GM19035 (cell line): ENCODE results near the gene ATP2B2.
A peak's percentile ranks its signal among the peaks of the same experiment; 100 is the strongest.
"Not testable (repeated sequence)": the region's sequence is repeated elsewhere in the genome, so short reads cannot be mapped to it uniquely, and the experiment has no call there.

Experiments
- ATAC-seq: cut with Tn5 transposase; IDR thresholded peaks from one replicate; pipeline ENCODE4 v1.9.1; 2021; ENCODE audit not compliant: unreplicated experiment

Gene ATP2B2

DNA sequence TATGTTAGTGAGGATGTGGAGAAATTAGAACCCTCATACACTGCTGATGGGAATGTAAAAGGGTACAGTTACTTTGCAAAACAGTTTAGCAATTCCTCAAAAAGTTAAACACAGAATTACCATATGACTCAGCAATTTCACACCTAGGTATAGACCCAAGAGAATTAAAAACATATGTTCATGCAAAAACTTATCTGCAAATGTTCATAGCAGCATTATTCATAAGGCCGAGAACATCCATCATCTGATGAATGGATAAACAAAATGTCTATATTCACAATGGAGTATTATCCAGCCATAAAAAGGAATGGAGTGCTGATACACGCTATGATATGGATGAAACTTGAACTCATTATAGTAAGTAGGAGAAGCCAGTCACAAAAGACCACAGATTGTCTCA, 194.8 kb downstream of the ATP2B2 start:
- no peak for ATAC-seq

DNA sequence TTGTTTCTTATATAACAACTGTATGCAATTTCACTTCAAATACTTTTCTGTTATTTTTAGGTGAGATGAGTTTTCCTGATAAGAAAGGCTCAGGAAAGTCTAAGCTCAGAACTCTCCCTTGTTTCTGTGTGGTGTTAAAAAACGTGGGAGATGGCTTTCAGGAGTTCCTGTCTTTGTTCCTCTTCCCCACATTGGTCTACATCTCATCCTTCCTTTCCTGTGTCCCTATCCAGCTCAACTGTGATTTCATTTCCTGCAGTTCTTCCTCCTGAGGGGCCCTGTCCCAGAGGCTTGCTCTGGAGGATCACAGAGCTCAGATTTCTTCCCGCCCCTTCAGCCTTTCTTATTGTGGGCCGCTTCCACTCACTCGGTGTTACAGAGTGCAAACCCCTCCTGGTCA, 195.7 kb downstream of the ATP2B2 start:
- ATAC-seq, result no peak

DNA sequence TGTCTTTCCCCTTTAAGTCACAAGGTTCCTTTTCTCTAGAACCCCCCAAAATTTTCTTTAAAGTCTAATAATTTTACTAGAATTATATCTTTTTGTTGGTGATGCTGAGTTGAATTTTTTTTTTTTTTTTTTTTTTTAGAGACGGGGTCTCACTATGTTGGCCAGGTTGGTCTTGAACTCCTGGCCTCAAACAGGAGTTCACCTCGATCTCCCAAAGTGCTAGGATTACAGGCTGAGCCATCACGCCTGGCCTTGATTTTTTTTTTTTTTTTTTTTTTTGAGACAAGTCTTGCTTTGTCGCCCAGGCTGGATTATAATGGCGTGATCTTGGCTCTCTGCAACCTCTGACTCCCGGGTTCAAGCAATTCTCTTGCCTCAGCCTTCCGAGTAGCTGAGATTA, 196.7 kb downstream of the ATP2B2 start:
- ATAC-seq, result no peak

DNA sequence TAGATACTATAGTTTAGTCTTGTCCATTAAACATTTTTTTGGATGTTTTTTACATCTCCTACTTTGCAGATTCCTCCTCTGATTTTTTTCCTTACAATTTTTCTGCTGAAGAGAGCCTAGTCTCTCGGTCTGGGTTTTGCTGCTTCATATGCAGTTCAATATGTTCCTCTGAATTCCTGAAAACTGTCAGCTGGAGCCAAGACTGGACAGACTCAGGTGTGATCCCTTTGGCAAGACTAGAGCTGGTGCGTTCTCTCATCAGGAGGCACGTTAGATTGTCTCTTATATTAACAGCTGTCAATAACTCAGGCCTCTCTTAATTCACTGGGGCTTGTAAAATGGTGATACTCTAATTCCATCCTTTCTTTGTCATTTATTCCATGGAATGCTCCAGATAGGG, 199.2 kb downstream of the ATP2B2 start:
- no peak for ATAC-seq

DNA sequence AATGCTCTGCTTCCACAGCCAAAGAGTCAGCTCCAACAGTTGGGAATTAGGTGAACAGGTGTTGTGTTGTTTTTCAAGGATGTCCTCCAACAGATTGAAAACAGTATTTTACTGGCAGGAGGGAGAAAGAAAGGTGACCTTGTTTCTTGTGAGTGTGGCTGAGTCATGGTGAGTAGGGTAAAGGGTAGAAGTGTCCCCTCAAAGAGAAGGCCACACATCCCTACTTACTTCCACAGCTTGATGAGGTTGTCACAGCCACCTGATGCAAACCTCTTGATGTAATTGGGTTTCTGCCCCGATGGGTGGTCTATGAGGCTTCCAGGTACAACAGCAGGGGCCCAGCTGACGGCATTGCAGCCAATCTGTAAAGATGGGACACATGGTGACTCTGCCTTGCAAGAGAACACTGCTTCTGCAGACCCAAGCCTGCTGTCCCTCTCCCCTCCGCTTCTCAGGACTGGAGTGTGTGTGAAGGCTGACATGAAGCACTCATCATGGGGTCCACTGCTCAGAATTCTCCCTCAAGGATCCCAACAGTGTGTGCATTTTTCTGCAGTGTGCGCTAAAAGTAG, 200.0 kb downstream of the ATP2B2 start:
- ATAC-seq, result no peak

DNA sequence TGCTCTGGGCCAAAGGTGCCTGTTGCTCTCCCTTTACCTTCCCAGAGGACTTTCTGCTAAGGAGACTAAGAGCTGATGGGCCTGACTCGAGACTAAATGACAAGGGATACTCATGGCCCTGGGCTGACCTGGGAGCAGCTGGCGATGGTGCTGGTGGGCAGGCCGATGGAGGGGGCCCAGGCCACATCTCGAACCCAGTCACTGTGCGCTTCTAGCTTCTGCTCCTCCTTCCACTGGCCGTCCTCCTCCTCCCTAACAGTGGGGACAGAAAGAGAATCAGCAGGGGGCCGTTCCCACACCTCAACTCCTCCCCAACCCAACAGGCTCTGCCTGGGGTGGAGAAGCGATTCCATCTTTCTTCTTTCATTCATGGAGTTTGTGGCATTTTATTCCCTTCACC, 200.5 kb downstream of the ATP2B2 start:
- no peak for ATAC-seq

DNA sequence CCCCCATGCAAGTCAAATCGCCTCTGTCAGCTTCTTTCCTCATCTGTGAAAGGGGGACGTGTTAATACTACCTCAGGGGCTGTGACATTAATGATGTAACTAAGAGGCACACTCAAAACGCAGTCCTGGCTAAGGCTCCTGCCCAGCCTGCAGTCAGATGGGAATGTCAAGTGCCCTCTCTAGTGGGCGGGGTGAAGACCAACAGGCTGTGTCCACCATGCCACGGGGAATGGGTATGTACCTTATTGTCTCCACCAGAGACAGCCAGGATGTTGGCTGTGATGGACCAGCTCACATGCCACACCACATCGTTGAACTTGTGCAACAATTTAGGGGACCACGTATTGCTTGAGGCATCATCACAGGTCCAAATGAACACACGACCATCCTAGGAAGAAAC, 201.6 kb downstream of the ATP2B2 start:
- ATAC-seq, result no peak

DNA sequence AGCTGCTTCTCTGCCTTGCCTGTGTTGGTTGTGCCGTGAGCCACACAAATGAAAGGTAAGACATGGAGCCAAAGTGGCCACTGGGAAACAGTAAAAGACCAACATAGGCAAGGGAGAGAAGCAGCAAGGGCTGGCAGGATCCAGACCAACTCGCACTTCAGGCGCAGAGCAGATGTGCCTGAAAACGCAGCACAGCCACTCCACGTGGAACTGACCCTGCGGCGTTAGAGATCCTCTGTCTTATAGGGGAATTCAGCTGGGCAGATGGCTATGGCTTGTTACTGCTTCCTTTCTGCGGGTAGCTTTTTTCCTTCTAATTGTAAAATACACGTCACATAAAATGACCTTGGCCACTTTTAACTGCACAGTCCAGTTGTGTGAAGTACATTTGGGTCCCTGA, 202.3 kb downstream of the ATP2B2 start:
- ATAC-seq, result no peak

DNA sequence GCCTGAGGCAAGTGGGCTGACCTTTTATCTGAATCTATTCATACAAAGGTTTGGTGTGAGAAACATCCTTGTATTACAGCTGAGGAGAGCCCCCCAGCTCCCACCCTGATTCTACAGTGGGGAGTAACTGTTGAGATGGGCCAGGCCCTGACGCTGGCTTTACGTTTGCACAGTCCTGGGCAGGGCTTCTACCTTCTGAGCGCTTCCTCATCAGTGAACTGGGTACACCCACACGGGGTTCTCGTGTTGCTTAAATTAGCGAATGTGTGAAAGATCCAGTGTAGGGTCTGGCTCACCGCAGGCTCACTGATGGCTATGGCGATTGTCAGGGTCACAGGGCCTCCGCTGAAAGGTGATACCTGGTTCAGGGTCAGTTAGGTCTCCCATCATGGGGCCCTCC, 205.3 kb downstream of the ATP2B2 start:
- no peak for ATAC-seq

- ATAC-seq, result no peak
Observed at GRCh38 chr3:10299679-10300078, 205.7 kb downstream of the ATP2B2 start.

- no peak for ATAC-seq
Observed at GRCh38 chr3:10299175-10299574, 206.2 kb downstream of the ATP2B2 start.

DNA sequence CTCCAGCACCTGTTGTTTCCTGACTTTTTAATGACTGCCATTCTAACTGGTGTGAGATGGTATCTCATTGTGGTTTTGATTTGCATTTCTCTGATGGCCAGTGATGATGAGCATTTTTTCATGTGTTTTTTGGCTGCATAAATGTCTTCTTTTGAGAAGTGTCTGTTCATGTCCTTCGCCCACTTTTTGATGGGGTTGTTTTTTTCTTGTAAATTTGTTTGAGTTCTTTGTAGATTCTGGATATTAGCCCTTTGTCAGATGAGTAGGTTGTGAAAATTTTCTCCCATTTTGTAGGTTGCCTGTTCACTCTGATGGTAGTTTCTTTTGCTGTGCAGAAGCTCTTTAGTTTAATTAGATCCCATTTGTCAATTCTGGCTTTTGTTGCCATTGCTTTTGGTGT, 207.3 kb downstream of the ATP2B2 start:
- not testable (repeated sequence) for ATAC-seq

DNA sequence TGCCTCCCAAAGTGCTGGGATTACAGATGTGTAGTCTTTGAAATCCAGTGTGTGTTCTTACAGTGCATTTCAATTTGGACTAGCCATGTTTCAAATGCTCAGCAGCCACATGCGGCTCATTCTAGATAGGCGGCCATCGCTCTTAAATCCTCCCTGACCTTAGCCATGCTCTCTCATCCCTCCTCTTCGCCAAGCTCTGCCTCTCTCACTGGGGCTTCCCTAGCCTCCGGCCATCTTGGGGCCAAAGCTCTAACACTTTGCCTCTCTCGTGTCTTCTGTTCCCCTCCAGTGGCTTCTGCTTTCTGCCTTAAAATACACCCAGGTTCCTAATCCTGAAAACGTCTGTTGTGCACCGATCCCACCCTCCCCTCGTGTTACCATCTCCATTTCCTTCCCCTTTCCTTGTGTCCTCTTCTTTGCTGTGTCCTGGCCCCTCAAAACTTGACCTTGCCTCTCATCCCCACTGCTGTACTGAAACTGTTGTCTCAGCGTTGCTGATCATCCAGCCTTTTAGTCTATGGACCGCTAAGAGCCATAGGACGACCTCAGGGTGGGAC, 211.3 kb downstream of the ATP2B2 start:
- no peak for ATAC-seq

GRCh38 chr3:10292505-10293419, 212.6 kb downstream of the ATP2B2 start, which contains the start of gene GHRL:
Gene GHRL (minus strand): TSS chr3:10292947. CDS start chr3:10290180, 2,767 bp downstream.
- peak; percentile 76 for ATAC-seq

GRCh38 chr3:10291641-10292040, 213.7 kb downstream of the ATP2B2 start:
- no peak for ATAC-seq

DNA sequence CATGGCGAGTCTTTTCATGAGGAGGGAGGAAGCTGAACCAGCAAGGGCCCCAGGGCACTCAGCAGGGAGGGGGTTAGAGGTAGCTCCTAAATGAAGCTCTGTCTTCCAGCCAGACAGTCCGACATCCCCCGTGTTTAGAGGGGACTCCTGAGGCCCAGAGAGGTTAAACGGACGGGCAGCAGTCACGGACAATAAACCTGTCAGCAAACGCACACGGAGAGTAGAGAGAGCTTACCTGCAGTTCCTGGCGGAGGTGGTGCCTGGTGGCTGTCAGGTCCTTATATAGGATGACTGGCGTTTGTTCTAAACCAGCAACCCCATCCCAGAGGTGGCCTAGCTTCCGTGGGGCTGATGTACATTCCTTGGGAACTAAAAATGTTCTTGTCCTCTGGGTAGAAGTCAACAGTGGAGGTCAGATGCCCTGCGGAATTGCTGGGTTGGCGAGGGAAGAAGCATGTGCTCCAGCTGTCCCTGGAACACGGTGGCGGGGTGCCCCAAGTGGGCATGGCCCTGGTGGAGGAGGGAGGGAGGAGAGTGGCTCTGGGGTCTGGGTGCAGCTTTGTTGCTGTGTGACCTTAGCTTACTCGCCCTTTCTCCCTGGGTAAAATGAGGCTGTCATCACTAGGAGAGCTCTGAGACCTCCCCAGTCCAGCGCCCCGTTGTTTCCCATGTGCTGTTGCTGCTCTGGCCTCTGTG, 214.8 kb downstream of the ATP2B2 start:
- ATAC-seq, result no peak

DNA sequence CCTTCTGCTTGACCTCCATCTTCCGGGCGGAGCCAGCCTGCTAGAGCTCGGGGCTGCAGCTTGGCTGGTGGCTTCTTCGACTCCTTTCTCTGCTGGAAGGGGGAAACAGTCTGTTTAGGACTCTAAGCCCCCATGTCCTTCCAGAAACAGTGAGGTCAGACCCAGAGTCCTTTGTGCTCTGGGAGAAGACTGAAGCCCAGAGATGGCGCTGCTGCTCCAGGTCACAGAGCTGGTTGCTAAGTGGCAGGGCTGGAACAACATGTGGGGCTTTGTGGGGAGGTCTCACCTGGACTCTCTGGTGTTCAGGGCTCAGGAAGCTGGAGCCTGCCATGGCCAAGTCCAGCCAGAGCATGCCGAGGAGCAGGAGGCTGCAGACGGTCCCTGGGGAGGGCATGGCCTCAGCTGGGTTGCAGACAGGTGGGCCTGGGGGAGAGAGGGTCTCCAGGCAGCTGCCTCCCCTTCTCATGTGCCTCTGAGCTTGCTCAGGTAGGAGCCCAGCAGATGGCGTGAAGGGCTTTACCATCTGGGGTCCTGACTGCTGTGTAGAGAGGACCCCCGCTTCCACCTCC, 215.5 kb downstream of the ATP2B2 start:
- no peak for ATAC-seq

DNA sequence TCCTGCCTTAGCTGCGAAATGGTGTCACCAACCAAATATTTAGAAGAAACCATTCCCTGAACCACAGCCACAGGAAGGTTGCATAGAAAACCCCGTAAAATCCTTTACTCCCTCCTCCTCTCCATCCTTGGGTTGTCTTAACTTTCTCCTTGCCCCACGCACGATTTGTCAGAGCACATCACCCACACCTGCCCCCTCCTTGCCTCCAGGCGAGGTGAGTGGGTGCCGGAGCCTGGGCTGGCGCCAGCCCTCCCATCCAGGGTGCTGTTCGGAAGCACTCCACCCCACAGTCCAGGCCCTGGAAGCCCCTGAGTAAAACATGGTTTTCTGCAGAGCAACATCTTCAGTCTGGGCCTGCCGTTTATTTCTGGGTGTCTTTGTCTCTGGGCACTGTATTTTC, 216.3 kb downstream of the ATP2B2 start:
- no peak for ATAC-seq

GRCh38 chr3:10288575-10288960, 216.8 kb downstream of the ATP2B2 start:
- no peak for ATAC-seq

GRCh38 chr3:10287936-10288574, 217.3 kb downstream of the ATP2B2 start:
- ATAC-seq, result no peak
